A673 (cell line): ENCODE data around the gene CTNNBL1. TPM values are rescaled to one million over a fixed set of nuclear protein-coding genes. Genes with fewer than 3 reads are reported as not detected.

Experiments
- BruUV-seq: library from RNA; stranded (reverse); fragments of 400-500 nt; replicated peaks from 2 replicates; lab custom pipeline; 2021; lab: Mats Ljungman, UMichigan
- CTCF ChIA-PET: fragments of 300-600 bp; sonication (Branson Sonifier 250); formaldehyde crosslinking; loops from one replicate; lab custom pipeline; 2022; ENCODE audit warnings: antibody characterized with exemption; lab: Charles Lee
- POLR2A ChIA-PET: fragments of 300-600 bp; sonication (Branson Sonifier 250); formaldehyde crosslinking; loops from one replicate; lab custom pipeline; 2022; ENCODE audit warnings: antibody characterized with exemption; ENCODE audit not compliant: low non-redundant PET; lab: Charles Lee
- DNase-seq: peaks from one replicate; pipeline ENCODE4 v3.0.0-alpha.2; 2015; ENCODE audit warnings: low spot score
- H3K27ac ChIP-seq: fragments of 200-600 bp; sonication (generic); 2 replicates; pipeline ENCODE4 v1.5.1; 2016; ENCODE audit warnings: mixed run types, low read depth, mild to moderate bottlenecking, mixed read lengths, antibody characterized with exemption, low read length; ENCODE audit not compliant: poor library complexity, severe bottlenecking
- H3K27me3 ChIP-seq: fragments of 200-600 bp; sonication (generic); replicated peaks from 2 replicates; pipeline ENCODE4 v1.6.1; 2017; ENCODE audit warnings: mixed run types, low read depth, mild to moderate bottlenecking, mixed read lengths, antibody characterized with exemption, low read length; ENCODE audit not compliant: insufficient read depth, poor library complexity
- H3K36me3 ChIP-seq: fragments of 200-600 bp; sonication (generic); 2 replicates; pipeline ENCODE4 v1.6.1; 2016; ENCODE audit warnings: mixed run types, mild to moderate bottlenecking, mixed read lengths, antibody characterized with exemption, low read length; ENCODE audit not compliant: insufficient read depth, poor library complexity, severe bottlenecking
- H3K4me1 ChIP-seq: fragments of 200-600 bp; sonication (generic); 2 replicates; pipeline ENCODE4 v1.6.1; 2017; ENCODE audit warnings: mixed run types, mild to moderate bottlenecking, mixed read lengths, antibody characterized with exemption, low read length; ENCODE audit not compliant: insufficient read depth, poor library complexity, severe bottlenecking
- H3K4me3 ChIP-seq: fragments of 200-600 bp; sonication (generic); 2 replicates; pipeline ENCODE4 v1.5.1; 2016; ENCODE audit warnings: low read depth, mixed run types, mild to moderate bottlenecking, mixed read lengths, low read length; ENCODE audit not compliant: poor library complexity, severe bottlenecking
- H3K9me3 ChIP-seq: fragments of 200-600 bp; sonication (generic); 2 replicates; pipeline ENCODE4 v1.6.1; 2016; ENCODE audit warnings: mixed run types, low read depth, mild to moderate bottlenecking, mixed read lengths, antibody characterized with exemption, low read length; ENCODE audit not compliant: poor library complexity, severe bottlenecking
- EZH2 ChIP-seq: fragments of 200-600 bp; sonication (generic); IDR thresholded peaks from 2 replicates; pipeline ENCODE4 v1.6.1; 2017; ENCODE audit warnings: borderline replicate concordance, low read depth, mild to moderate bottlenecking, mixed read lengths, antibody characterized with exemption, low read length; ENCODE audit not compliant: poor library complexity, severe bottlenecking
- intact Hi-C: fragments of 100-400 bp; cut with micrococcal nuclease; formaldehyde crosslinking; loops from one replicate; pipeline ENCODE4 v1.10.0; 2022; ENCODE audit not compliant: unreplicated experiment
- total RNA-seq: library from RNA; stranded (reverse); gene quantifications from 2 replicates; pipeline ENCODE4 v1.2.3, GENCODE V29; 2021
- TF ChIP-seq, protein P1 (sequence below): fragments of 300-800, 200-600 bp; sonication (generic); conservative IDR thresholded peaks from 2 replicates; pipeline ENCODE4 v1.5.1; 2017; ENCODE audit warnings: low read depth, mild to moderate bottlenecking, antibody characterized with exemption, low read length, moderate library complexity, mixed read lengths

Gene CTNNBL1
- total RNA-seq, 1 experiment from 2014 or later = 88.5 TPM

DNA sequence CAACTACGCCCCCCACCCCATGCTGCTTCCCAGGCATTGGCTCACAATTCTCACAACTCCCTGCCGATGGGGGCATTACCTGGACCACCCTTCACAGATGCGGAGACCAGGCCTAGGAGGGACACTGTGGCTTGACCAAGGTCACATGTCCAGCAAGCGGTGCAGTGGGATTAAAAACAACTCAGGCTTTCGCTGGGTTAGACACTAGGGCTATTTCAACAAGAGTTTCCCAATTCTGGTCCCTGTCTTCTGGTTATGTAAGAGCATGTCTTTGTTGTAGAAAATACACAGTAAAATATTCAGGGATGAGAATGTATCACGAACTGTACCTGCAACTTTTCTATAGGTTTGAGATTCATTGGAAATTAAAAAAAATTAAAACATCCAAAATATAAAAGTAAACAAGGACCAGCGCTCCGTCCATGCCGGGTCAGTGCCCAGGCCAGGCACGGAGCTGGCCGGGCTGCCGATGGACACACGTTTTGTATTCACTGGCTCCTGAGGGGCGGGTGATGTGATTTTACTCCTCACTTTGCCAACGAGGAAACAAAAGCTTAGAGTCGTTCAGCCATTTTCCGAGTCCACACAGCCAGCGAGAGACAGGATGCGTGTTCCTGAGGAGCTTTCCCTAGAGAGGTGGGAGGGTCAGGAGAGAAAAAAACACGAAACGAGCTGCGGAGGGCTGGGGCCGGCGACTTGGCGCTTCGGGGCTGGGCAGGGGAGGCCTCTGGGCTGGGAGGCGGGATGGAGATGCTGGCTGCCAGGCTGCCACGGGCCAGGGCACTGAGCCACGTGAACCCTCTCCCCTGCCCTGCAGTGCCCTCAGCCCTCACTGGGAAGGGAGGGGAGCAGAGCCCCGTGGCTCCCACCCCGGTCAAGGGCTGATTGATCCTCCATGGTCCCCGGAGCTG is 192.0 kb downstream of the CTNNBL1 start:
- Histone ChIP-seq H3K27ac (no peak overlapping the region), H3K27me3 (no peaks in the 10 kb centered on the region), H3K9me3 (no peaks in the 10 kb centered on the region), H3K4me3 (no peak overlapping the region), H3K4me1 (peaks cover 4% of the 10 kb centered on the region), H3K36me3 (no peaks in the 10 kb centered on the region)
- BruUV-seq = no TSS peak
- TF ChIP-seq, protein P1, sequence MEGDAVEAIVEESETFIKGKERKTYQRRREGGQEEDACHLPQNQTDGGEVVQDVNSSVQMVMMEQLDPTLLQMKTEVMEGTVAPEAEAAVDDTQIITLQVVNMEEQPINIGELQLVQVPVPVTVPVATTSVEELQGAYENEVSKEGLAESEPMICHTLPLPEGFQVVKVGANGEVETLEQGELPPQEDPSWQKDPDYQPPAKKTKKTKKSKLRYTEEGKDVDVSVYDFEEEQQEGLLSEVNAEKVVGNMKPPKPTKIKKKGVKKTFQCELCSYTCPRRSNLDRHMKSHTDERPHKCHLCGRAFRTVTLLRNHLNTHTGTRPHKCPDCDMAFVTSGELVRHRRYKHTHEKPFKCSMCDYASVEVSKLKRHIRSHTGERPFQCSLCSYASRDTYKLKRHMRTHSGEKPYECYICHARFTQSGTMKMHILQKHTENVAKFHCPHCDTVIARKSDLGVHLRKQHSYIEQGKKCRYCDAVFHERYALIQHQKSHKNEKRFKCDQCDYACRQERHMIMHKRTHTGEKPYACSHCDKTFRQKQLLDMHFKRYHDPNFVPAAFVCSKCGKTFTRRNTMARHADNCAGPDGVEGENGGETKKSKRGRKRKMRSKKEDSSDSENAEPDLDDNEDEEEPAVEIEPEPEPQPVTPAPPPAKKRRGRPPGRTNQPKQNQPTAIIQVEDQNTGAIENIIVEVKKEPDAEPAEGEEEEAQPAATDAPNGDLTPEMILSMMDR = no peak
- no peak for TF ChIP-seq EZH2
- intact Hi-C loops = no loop called here
- no peak for DNase-seq
- ChIA-PET CTCF (no interaction called here), POLR2A (no interaction called here)

- Histone ChIP-seq H3K9me3 (no peaks in the 10 kb centered on the region), H3K27me3 (no peaks in the 10 kb centered on the region), H3K27ac (no peak overlapping the region), H3K36me3 (no peaks in the 10 kb centered on the region), H3K4me1 (no peaks in the 10 kb centered on the region), H3K4me3 (no peak overlapping the region)
- BruUV-seq = no TSS peak
- intact Hi-C loops = no loop called here
- no peak for DNase-seq
- CTCF ChIA-PET = no interaction called here
- POLR2A ChIA-PET = no interaction called here
- no peak for TF ChIP-seq EZH2
- TF ChIP-seq, protein P1 = no peak
Observed at GRCh38 chr20:37886851-37887297, 193.0 kb downstream of the CTNNBL1 start.

GRCh38 chr20:37888641-37889040 is 194.8 kb downstream of the CTNNBL1 start:
- POLR2A ChIA-PET = no interaction called here

More at GRCh38 chr20:37888641-37889040, 194.8 kb downstream of the CTNNBL1 start:
- no TSS peak for BruUV-seq
- no peak overlapping the region for H3K27ac ChIP-seq
- intact Hi-C loops = no loop called here
- TF ChIP-seq, protein P1 = no peak
- TF ChIP-seq EZH2 = no peak
- no peak for DNase-seq
- H3K27me3 ChIP-seq = no peaks in the 10 kb centered on the region
- H3K9me3 ChIP-seq = no peaks in the 10 kb centered on the region
- no peaks in the 10 kb centered on the region for H3K36me3 ChIP-seq
- H3K4me3 ChIP-seq = no peak overlapping the region
- H3K4me1 ChIP-seq = no peaks in the 10 kb centered on the region
- CTCF ChIA-PET = no interaction called here
